ENCODE results near the gene UFSP1. TPM values are rescaled to one million over a fixed set of nuclear protein-coding genes. Genes with fewer than 3 reads are reported as not detected.
A peak's percentile ranks its signal among the peaks of the same experiment; 100 is the strongest.
"Not testable (repeated sequence)": the region's sequence is repeated elsewhere in the genome, so short reads cannot be mapped to it uniquely, and the experiment has no call there.

The UFSP1 gene
- total RNA-seq (1 to 10 TPM; 1.0 to 3.4 (median 1.6) TPM), polyA plus RNA-seq (1 to 10 TPM; 3.4 TPM)
- long read RNA-seq, donor 1, partial matches to known transcripts, result 0 of 3 reads
- long read RNA-seq, donor 1, other reads (novel, unspliced or antisense), result 0 of 3 reads
- long read RNA-seq, donor 2, result 0 reads
- long read RNA-seq, donor 3, partial matches to known transcripts, result 0 of 4 reads
- long read RNA-seq, donor 3, other reads (novel, unspliced or antisense), result 0 of 4 reads

DNA sequence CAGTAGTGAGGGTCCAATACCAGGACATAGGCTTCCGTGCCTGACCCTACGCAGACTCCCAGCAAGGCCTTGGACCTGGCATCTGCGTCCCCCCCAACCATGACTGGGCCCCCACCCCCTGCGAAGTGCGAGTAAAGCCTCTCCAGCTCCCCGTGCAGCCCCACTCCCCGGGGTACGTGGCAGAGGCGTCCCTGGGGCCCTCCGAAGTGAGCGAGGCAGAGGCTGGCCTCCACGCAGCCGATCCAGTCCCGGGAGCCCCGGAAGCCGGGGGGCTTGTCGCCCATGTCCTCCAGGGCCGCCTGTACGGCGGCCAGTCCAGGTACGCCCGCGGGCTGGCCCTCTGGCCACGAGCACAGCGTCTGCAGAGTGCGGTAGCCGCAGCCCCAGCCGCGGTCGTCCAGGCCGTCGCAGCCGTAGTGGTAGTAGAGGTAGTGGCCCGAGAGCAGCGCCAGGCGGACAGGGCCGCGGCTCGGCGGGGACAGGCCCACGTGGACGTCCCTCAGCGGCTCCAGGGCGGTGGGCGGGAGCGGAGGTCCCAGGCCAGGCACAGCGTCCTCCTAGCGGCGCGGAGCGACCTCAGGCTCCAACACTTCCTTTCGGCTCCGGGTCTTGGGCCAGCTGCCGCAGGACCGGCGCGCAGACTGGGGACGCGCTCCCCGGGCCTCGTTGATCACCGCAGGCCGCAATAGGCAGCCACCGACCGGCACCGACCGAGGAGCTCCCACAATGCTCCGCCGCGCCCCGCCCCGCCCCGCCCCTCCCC, at the start of gene UFSP1:
Gene UFSP1 (minus strand): TSS at position 728 of the 763 bp plus-strand sequence. CDS start 444 bp downstream, at position 284.
- Histone ChIP-seq H3K27me3 (peaks cover 0 to 27% (median 0%) of the 10 kb centered on the region in 9 donors), H3K9me3 (no peaks in the 10 kb centered on the region), H3K36me3 (peaks cover 2 to 47% (median 45%) of the 10 kb centered on the region in 9 donors), H3K27ac (peak within 1 kb of the TSS; percentile 76 to 93 (median 90)), H3K4me1 (peaks cover 4 to 50% (median 26%) of the 10 kb centered on the region in 12 donors), H3K4me3 (peak within 1 kb of the TSS; percentile 48 to 81 (median 73))
- DNase-seq, result peak in 1 of 5 donors; percentile 54
- ATAC-seq, result peak in 3 of 4 donors; percentile 46 to 69 (median 64)
- WGBS, 4 donors, result 1 to 4% (median 3%) methylated on average over 16 to 72 of the region's 73 CpGs
- intact Hi-C loops (cut with DNase I), result loop anchor here in 2 of 10 donors (1.0 to 10.0 kb wide), 2 partner anchors 14 to 356 kb away; partner anchors contain the start of genes FIS1 (in 1 of the 2) and SRRT (in 1 of the 2)
- TF ChIP-seq, protein P1, sequence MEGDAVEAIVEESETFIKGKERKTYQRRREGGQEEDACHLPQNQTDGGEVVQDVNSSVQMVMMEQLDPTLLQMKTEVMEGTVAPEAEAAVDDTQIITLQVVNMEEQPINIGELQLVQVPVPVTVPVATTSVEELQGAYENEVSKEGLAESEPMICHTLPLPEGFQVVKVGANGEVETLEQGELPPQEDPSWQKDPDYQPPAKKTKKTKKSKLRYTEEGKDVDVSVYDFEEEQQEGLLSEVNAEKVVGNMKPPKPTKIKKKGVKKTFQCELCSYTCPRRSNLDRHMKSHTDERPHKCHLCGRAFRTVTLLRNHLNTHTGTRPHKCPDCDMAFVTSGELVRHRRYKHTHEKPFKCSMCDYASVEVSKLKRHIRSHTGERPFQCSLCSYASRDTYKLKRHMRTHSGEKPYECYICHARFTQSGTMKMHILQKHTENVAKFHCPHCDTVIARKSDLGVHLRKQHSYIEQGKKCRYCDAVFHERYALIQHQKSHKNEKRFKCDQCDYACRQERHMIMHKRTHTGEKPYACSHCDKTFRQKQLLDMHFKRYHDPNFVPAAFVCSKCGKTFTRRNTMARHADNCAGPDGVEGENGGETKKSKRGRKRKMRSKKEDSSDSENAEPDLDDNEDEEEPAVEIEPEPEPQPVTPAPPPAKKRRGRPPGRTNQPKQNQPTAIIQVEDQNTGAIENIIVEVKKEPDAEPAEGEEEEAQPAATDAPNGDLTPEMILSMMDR (IDR thresholded peaks at IDR 0.05), result peak in 1 of 12 donors; percentile 6
- no peak for TF ChIP-seq POLR2A (IDR thresholded peaks at IDR 0.05)

DNA sequence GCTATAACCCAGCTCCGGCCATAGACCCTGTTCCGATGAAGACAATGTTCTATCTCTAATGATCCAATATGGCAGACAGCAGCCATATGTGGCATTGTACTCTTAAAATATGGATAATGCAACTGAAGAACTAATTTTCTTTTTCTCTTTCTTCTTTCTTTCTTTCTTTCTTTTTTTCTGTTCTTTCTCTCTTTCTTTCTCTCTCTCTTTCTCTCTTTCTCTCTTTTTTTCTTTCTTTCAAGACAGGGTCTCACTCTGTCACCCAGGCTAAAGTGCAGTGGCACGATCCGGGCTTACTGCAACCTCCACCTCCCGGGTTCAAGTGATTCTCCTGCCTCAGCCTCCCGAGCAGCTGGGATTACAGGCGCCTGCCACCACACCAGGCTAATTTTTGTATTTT, 46.7 kb upstream of the UFSP1 start:
- DNase-seq; H3K4me1 ChIP-seq; intact Hi-C loops (cut with DNase I); H3K36me3 ChIP-seq; H3K4me3 ChIP-seq; ATAC-seq; H3K27ac ChIP-seq; H3K27me3 ChIP-seq: not testable (repeated sequence)
- H3K9me3 ChIP-seq, result peaks cover 0 to 36% (median 0%) of the 10 kb centered on the region in 12 donors
- 75 to 91% (median 89%) methylated on average over 7 of the region's 7 CpGs for WGBS, 4 donors

DNA sequence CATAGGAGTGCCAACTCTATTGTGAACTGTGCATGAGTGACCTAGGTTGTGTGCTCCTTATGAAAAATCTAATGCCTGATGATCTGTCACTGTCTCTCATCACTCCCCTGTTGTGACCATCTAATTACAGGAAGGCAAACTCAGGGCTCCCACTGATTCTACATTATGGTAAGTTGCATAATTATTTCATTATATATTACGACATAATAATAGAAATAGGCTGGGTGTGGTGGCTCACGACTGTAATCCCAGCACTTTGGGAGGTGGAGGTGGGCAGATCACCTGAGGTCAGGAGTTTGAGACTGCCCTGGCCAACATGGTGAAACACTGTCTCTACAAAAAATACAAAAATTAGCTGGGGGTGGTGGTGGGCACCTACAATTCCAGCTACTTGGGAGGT, 45.9 kb upstream of the UFSP1 start:
- DNase-seq; H3K36me3 ChIP-seq; H3K4me3 ChIP-seq; ATAC-seq; H3K27me3 ChIP-seq; H3K4me1 ChIP-seq; H3K27ac ChIP-seq; intact Hi-C loops (cut with DNase I): not testable (repeated sequence)
- H3K9me3 ChIP-seq, result peaks cover 0 to 29% (median 0%) of the 10 kb centered on the region in 12 donors
- WGBS, 4 donors, result 71 to 86% (median 77%) methylated on average over 2 of the region's 2 CpGs

DNA sequence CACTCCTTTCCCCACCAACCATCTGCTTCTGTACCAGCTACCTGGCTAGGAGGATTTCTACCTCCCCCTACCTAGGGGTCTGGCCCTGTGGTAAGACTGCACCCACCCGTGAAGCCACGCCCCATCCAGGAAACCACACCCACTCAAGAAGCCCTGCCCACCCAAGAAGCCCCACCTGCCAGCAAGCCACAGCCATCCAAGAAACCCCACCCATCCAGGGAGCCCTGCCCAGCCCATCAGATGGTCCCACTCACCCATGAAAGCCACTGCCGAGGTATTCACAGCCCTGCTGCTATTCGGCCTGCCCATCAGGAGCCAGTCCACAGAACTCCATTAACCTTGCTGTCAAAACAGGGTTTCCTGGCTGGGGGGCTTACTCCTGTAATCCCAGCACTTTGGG, 44.2 kb upstream of the UFSP1 start:
- ATAC-seq, result no peak
- no peak for TF ChIP-seq POLR2A (IDR thresholded peaks at IDR 0.05)
- TF ChIP-seq, protein P1 (IDR thresholded peaks at IDR 0.05), result no peak
- Histone ChIP-seq H3K36me3 (no peaks in the 10 kb centered on the region), H3K4me3 (no peak overlapping the region), H3K9me3 (peaks cover 0 to 15% (median 0%) of the 10 kb centered on the region in 12 donors), H3K27me3 (peaks cover 0 to 7% (median 0%) of the 10 kb centered on the region in 9 donors), H3K4me1 (no peaks in the 10 kb centered on the region), H3K27ac (no peak overlapping the region)
- DNase-seq, result no peak
- intact Hi-C loops (cut with DNase I), result no loop called here
- WGBS, 4 donors, result 34 to 61% (median 55%) methylated on average over 2 to 4 of the region's 4 CpGs

DNA sequence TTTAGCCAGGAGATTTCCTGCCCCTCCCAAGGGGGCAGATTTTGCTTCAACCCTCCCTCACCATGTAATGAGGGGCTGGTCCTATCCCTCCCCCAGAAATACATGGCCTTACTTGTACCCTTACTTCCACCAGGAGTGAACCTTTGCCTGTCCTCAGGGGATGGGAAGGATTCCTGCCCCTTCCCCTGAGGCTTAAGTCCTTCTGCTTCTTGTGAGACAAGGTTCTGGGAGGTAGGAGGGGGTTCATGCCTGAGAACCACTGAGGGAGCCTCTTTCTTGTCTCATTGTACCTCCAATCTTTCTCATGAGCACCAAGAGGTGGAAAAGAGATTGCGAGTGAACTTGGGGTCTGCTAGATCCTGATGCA, 40.3 kb upstream of the UFSP1 start:
- no peak for ATAC-seq
- H3K4me1 ChIP-seq, result no peaks in the 10 kb centered on the region
- DNase-seq, result no peak
- H3K27ac ChIP-seq, result no peak overlapping the region
- peaks cover 0 to 7% (median 0%) of the 10 kb centered on the region in 9 donors for H3K27me3 ChIP-seq
- H3K36me3 ChIP-seq, result no peaks in the 10 kb centered on the region
- H3K9me3 ChIP-seq, result peaks cover 0 to 15% (median 0%) of the 10 kb centered on the region in 12 donors
- WGBS, 4 donors, result 83 to 92% (median 89%) methylated on average over 1 of the region's 1 CpG
- intact Hi-C loops (cut with DNase I), result no loop called here
- no peak for TF ChIP-seq POLR2A (IDR thresholded peaks at IDR 0.05)
- TF ChIP-seq, protein P1 (IDR thresholded peaks at IDR 0.05), result no peak
- H3K4me3 ChIP-seq, result no peak overlapping the region

DNA sequence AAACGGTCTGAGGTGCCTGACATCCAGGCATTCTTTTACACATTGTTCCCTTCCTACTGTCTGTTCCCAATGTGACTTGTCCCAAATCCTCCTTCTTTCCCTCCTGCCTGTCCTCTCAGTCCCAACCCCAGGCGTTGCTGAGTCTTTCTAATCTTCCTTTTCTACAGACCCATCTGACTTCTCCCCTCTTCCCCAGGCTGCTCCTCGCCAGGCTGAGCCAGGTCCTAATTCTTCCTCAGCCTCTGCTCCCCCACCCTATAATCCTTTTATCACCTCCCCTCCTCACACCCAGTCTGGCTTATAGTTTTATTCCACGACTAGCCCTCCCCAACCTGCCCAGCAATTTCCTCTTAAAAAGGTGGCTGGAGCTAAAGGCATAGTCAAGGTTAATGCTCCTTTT, 34.1 kb upstream of the UFSP1 start:
- H3K36me3 ChIP-seq; H3K27ac ChIP-seq; H3K4me1 ChIP-seq; intact Hi-C loops (cut with DNase I); H3K27me3 ChIP-seq; H3K4me3 ChIP-seq; H3K9me3 ChIP-seq; ATAC-seq; DNase-seq: not testable (repeated sequence)
- WGBS, 4 donors, result 34 to 42% (median 37%) methylated on average over 4 of the region's 4 CpGs
